GM18870 (cell line): ENCODE data around the gene SAAL1.
"Not testable (repeated sequence)": the region's sequence is repeated elsewhere in the genome, so short reads cannot be mapped to it uniquely, and the experiment has no call there.

ENCODE experiments used
- ATAC-seq: cut with Tn5 transposase; IDR thresholded peaks from one replicate; pipeline ENCODE4 v1.9.1; 2021; ENCODE audit warnings: moderate library complexity; ENCODE audit not compliant: unreplicated experiment

Gene SAAL1

DNA sequence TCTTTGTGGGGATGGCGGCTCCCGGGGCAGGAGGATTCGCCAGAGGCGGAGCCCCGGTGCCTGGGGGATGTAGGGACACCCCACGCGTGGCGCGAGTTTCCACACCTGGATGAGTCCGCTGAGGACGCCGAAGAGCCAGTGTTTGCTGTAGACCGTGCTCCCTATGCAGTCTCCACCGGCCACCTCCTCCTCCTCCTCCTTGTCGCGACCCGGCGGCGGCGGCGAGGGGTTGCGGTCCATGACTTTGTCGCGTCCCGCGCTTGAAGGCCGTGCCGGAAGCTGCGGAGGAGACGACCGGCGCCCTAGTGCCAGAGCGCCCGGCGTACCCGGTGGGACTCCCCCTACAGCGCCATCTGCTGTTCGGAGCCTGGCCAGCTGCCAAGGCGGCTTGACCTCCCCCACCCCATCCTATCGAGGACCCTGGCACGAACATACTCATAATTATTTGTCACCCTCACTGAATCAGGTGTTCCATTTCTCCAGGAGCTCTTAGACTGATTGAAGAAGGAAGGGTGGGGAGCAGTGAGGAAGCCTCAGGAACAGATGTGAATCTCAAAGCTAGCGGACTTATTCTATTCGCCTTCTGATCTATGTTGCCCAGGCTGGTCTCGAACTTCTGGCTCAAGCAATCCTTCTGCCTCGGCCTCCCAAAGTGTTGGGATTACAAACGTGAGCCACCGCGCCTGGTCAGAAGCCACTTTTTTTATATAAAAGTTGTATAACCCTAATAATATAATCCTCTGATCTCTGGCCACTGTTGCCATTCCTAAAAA, at the start of gene SAAL1:
TSS of gene SAAL1 (minus strand) at position 281 of the 773 bp plus-strand sequence. CDS start at position 240, 41 bp downstream.
- peak; percentile 76 for ATAC-seq

DNA sequence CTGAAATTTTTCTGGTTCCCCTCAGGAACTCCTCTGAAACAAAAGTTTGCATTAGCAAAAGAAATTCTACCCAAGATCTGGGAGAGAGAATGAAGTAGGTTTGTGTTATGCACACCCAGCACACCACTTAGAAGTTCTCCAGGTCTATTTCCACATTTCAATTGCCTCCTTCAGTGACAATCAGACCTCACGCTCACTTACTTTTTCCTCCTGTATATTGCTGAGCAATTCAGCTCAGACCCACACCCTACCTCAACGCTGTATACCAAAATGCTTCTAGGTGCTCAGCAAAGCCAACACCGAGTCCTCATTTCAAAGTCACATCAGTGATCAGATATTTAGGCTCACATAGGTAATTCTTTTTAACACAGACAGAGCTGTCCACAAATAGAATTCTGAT, 45.7 kb upstream of the SAAL1 start:
- no peak for ATAC-seq

DNA sequence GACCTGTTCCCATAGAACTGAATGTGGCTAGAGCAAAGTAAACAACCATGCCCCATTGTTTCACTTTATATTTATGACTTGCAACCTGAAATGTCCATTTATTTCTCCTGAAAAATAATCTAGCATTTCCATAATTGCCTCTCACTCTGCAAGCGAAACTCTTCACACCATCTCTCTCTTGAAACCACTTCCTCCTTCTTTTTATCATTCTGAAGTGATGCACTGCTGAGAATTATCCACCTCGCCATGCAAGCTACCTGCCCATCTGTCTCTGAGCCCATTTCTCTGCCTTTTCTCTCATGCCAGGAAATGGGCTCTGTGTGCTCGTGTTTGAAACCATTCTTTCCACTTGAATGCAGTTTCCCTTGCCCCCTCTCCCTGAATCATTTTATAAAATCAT, 40.0 kb upstream of the SAAL1 start:
- no peak for ATAC-seq

DNA sequence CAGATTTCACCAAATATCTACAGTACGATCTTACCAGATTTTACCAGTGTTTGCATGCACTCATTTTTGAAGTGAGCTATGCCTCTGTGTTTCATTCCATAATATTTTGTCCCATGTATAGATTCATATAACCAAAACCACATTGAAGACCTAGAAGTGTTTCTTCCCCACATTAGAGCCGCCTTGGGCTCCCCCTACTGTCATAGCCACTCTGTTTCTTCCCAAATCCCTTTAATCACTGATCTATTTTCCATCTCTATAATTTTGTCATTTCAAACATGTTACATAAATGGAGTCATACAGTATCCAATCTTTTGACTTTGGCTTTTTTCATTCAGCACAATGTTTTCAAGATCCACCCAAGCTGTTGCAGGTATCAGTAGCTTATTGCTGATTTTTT, 39.1 kb upstream of the SAAL1 start:
- no peak for ATAC-seq

DNA sequence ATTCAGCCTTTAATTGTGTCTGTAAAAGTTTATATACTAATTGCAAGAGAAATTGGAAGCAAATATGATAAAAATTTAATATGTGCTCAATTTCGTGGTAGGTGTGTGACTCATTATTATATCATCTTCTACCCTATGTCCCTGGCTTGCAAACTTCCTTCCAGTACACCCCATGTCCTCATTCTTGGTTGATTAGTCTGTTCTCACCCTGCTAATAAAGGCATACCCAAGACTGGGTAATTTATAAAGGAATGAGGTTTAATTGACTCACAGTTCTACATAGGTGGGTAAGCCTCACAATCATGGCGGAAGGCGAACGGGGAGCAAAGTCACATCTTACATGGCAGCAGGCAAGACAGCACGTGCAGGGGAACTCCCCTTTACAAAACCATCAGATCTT, 38.4 kb upstream of the SAAL1 start:
- no peak for ATAC-seq

DNA sequence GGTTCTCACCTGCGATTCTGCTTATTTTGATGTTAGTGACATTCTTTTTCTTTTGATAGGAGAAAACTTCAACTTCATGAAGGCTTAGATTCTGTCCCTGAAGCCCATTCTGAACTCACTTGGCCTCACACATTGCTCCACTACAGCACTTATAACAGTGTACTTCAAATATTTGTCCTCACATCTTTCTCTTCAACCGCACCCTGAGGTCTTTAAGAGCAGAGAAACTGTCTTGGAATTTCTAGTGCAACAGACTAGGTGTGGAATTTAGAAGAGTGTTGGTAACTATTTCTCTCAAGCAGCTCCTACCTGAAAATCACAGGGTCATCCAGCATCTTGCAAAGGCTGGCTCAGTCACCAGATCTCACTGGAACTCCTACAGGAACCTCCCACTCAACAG, 34.3 kb upstream of the SAAL1 start:
- no peak for ATAC-seq

- ATAC-seq = no peak
These were observed 31.4 kb upstream of the SAAL1 start for GRCh38 chr11:18137186-18137800.

DNA sequence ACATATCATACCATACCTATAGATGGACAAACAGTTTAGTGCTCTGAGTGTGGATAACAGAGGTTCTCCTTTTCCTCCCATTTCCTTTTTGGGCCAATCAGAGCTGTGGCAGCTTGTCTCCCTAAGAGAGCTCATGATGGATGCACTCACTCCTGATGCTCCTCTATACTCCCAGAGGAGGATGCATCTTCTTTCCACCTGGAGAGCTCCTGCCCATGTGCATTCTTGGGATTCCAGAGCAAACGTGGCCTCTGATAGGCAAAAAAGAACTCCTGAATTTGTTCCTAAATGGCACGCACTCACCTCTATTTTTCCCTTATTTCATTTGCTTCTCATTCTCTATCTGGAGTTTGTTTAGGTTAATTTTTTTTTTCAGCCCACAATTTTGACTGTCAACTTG, 29.4 kb upstream of the SAAL1 start:
- ATAC-seq = no peak

DNA sequence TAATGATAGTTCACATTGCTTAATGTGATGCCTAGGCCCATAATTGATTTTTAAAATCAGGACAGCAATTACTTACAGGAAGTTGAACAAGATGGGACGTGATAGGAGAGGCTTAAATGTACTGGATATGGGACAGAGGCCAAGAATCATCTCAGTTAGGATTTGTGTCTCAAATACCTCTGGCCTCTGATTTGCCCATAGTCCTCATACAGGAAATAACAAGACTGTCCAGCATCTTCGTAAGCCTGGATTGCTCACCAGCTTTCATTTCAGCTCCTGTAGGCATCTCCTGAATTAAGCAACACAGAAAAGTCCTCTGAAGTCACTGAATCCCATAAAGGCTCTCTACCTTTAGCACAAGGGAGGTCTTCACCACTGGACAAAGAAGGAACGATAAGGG, 26.5 kb upstream of the SAAL1 start, which contains the start of gene MRGPRX3:
TSS of gene MRGPRX3 (plus strand) at position 231 of the 400 bp plus-strand sequence. CDS start 4,632 bp downstream, outside the sequence.
- no peak for ATAC-seq

DNA sequence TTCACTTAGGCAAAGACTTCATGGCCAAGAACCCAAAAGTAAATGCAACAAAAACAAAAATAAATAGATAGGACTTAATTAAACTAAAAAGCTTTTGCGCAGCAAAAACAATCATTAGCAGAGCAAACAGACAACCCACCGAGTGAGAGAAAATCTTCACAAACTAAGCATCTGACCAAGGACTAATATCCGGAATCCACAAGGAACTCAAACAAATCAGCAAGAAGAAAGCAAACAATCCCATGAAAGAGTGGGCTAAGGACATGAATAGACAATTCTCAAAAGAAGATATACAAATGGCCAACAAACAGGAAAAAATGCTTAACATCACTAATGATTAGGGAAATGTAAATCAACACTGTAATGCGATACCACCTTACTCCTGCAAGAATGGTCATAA, 25.2 kb upstream of the SAAL1 start:
- ATAC-seq = not testable (repeated sequence)

- not testable (repeated sequence) for ATAC-seq
These were observed 15.5 kb upstream of the SAAL1 start for GRCh38 chr11:18121331-18121828.

DNA sequence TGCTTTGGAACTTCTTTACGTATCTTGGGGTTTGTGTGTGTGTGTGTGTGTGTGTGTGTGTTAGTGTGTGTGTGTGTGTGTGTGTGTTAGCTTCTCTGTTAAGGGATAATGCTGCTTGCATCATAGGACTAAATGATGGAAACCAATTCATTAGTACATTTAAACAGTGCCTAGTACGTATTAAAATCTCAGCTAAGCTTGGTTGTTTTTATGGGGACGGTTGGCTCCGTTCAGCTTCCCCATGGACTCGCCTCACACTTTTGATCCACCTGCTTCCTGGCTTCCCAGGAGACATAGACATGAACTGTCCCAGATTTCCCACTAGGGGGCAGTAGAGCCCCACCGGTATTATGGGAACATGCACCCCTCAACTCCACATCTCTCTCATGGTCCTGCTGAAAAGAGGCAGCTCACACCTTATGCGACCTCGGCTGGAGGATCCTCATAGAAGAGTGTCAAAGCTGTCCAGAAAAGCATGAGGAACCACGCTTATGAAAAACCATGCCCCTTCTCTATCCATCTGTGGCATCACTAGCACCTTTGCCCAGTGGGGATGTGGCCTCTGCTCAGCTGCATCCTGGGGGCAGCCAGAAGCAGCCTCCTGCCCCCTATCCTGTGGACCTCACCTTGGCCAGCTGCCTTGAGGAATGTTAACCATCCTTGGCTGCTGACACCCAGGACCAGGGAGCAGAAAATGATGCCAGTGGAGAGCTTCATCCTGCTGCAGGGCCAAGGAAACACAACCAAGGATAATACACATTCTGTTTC, 9.7 kb upstream of the SAAL1 start:
- ATAC-seq = no peak

- no peak for ATAC-seq
These were observed 5.1 kb upstream of the SAAL1 start for GRCh38 chr11:18111005-18111404.

GRCh38 chr11:18108254-18108653, 2.4 kb upstream of the SAAL1 start:
- no peak for ATAC-seq

- ATAC-seq = no peak
These were observed 806 bp upstream of the SAAL1 start for GRCh38 chr11:18106688-18107087.

DNA sequence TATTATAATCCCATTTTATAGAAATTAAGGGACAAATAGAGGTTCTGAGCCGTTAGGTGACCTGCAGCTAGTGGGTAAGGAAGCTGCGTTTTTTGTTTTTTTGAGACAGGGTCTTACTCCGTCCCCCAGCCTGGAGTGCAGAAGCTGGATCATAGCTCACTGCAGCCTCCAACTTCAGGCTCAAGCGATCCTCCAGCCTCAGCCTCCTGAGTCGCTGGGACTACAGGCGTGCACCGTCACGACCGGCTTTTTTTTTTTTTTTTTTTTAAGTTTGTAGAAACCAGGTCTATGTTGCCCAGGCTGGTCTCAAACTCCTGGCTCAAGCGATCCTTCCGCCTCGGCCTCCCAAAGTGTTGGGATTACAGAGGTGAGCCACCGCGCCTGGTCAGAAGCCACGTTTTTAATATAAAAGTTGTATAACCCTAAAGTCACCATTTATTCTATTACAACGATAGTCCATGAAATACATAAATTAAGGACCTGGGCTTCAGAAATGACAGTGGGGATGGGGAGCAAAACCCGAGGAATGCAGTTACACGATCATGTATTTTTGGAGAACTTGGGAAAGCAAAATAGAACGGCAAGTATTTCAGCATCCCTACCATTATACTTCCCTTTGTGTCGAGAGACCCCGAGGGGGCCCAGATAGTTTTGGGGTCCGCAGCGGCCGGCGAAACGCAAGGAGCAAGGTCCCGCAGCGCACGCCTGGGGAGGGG, 638 bp downstream of the SAAL1 start:
- ATAC-seq = no peak

DNA sequence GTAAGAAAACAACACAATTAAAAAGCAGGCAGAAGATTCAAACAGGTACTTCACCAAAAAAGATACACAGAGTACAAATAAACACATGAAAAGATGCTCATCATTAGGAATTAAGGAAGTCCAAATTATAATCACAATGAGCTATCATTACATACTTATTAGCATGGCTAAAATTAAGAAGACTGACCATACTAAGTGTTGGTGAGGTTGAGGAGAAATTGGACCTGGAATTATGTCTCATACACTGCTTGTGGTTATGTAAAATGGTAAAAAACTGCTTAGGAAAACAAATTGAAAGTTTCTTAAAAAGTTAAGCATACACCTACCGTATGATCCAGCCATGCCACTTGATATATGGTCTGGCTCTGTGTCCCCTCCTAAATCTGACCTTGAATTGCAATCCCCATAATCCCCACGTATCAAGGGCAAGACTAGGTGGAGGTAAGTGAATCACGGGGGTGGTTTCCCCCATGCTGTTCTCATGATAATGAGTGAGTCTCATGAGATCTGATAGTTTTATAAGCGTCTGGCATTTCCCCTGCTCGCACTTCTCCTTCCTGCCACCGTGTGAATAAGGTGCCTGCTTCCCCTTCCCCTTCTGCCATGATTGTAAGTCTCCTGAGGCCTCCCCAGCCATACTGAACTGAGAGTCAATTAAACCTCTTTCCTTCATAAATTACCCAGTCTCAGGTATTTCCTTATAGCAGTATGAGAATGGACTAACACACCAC, 4.8 kb downstream of the SAAL1 start:
- ATAC-seq = no peak

GRCh38 chr11:18093959-18094358, 11.9 kb downstream of the SAAL1 start:
- ATAC-seq = no peak

GRCh38 chr11:18091731-18092130, 14.2 kb downstream of the SAAL1 start:
- no peak for ATAC-seq

GRCh38 chr11:18088966-18089365, 16.9 kb downstream of the SAAL1 start:
- ATAC-seq = no peak
